ENCODE results near the gene PRKRA.
A peak's percentile ranks its signal among the peaks of the same experiment; 100 is the strongest.

PRKRA gene

DNA sequence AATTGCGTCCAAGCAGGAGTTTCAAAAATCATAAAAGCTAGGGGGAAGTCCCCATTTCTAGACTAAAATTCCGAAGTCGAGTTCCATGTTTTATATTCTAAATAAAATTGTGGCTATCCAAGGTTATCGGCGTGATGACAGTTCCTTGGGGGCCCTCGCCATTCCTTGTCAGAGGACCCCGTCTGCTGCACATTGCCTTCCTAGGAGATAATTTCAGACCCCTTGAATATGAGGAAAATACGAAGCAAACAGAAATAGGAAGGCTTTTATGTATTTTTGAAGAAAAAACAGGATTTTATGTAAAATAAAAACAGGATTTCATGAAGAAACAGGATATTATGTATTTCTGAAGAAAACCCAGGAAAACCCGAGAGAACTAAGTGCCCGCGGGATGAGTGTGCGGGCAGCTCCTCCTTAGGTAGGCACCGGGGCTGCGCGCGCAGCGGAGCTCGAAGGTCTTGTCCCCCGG is 28.8 kb upstream of the PRKRA start:
- Histone ChIP-seq H3K4me1 (ENCODE audit: insufficient read depth, poor library complexity, severe bottlenecking) (peaks cover 23% of the 10 kb centered on the region), H3K27ac (ENCODE audit: poor library complexity, severe bottlenecking) (peak overlapping the region; percentile 48), H3K36me3 (ENCODE audit: low read depth) (no peaks in the 10 kb centered on the region), H3K27me3 (ENCODE audit: insufficient read depth, poor library complexity, severe bottlenecking) (no peaks in the 10 kb centered on the region), H3K9me3 (ENCODE audit: severe bottlenecking) (no peaks in the 10 kb centered on the region), H3K4me3 (ENCODE audit: severe bottlenecking) (peak overlapping the region; percentile 50)
- ATAC-seq (ENCODE audit: low read depth) = no peak
- TF ChIP-seq, protein P1, sequence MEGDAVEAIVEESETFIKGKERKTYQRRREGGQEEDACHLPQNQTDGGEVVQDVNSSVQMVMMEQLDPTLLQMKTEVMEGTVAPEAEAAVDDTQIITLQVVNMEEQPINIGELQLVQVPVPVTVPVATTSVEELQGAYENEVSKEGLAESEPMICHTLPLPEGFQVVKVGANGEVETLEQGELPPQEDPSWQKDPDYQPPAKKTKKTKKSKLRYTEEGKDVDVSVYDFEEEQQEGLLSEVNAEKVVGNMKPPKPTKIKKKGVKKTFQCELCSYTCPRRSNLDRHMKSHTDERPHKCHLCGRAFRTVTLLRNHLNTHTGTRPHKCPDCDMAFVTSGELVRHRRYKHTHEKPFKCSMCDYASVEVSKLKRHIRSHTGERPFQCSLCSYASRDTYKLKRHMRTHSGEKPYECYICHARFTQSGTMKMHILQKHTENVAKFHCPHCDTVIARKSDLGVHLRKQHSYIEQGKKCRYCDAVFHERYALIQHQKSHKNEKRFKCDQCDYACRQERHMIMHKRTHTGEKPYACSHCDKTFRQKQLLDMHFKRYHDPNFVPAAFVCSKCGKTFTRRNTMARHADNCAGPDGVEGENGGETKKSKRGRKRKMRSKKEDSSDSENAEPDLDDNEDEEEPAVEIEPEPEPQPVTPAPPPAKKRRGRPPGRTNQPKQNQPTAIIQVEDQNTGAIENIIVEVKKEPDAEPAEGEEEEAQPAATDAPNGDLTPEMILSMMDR (IDR thresholded peaks at IDR 0.05; ENCODE audit: poor library complexity, severe bottlenecking) = no peak
- DNase-seq (ENCODE audit: low spot score) = no peak

DNA sequence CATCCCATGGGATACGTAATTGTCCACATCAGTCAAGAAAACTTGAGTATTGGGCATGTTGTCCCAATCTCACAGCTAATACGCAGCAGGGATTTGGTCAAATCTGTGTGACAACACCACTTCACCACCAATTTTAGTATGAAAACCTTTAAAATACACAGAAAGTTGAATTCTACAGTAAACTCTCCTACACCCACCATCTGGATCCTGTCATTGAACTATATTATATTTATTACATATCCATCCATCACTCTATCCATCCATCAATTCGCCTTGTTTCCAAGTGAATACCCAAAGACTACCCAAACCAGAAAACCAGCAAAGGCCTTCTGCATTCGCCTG is 28.3 kb upstream of the PRKRA start:
- ATAC-seq (ENCODE audit: low read depth) (no peak), DNase-seq (ENCODE audit: low spot score) (no peak)
- Histone ChIP-seq H3K4me1 (ENCODE audit: insufficient read depth, poor library complexity, severe bottlenecking) (peaks cover 18% of the 10 kb centered on the region), H3K36me3 (ENCODE audit: low read depth) (no peaks in the 10 kb centered on the region), H3K4me3 (ENCODE audit: severe bottlenecking) (peak overlapping the region; percentile 50), H3K9me3 (ENCODE audit: severe bottlenecking) (no peaks in the 10 kb centered on the region), H3K27ac (ENCODE audit: poor library complexity, severe bottlenecking) (peak overlapping the region; percentile 48), H3K27me3 (ENCODE audit: insufficient read depth, poor library complexity, severe bottlenecking) (no peaks in the 10 kb centered on the region)
- TF ChIP-seq, protein P1 (IDR thresholded peaks at IDR 0.05; ENCODE audit: poor library complexity, severe bottlenecking) = peak; percentile 59

DNA sequence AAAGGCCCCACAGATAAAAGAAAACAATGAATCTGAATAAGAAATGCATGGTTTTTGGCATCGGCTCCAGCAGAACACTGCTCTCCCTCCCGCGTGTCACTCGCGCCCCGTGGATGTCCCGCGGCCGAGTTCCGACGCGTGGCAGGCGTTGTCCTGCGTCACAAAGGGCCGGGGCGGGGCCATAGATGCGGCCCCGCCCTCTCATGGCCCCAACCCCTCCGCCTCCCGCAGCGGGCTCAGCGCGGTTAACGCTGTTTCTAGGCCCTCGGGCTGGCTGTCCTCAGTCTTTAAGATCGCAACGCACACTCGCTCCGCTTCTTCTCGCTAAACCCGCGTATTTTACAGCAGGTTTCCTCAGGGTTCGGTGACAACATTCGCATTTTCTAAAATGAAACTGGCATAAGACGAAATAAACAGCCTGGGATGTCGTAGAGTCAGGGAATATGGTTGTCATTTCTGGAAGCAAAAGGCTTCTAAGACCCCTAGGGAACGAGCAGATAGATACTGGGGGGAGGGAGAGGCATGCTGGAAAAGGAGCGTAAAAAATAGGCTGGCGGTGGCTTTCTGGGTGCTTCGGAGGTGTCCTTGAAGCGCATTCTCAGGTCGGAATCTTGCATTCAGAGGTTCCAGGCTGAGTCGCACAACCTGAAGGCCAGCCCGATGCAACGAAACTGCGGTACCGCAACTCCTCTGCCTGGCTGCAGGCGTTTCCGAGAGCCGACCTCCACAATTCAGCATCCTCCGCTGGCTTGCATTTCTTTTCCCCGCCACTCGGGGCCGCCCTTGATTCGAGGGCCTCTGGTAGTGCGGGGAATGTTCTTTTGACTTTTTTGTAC is 27.7 kb upstream of the PRKRA start, which contains the start of gene FKBP7:
TSS of gene FKBP7 (minus strand) at position 162 of the 836 bp plus-strand sequence. CDS start at position 61, 101 bp downstream.
- peaks cover 22% of the 10 kb centered on the region for H3K4me1 ChIP-seq (ENCODE audit: insufficient read depth, poor library complexity, severe bottlenecking)
- peak; percentile 70 for DNase-seq (ENCODE audit: low spot score)

DNA sequence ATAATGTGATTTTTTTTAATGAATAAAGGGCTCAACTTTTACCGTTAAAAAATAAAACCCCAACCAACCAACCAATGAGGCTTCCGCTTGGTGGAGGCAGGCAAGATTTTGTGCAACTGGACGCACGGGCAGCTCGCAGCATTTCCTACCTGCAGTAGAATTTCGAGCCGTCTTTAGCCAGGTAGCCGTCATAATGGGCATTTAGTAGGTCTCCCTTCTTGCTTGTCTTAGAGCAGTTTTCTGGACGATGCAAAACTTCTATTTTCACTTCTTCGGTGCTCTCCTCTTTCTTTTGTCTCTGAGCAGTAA is 27.1 kb upstream of the PRKRA start:
- peaks cover 22% of the 10 kb centered on the region for H3K4me1 ChIP-seq (ENCODE audit: insufficient read depth, poor library complexity, severe bottlenecking)
- no peak for ATAC-seq (ENCODE audit: low read depth)
- peak overlapping the region; percentile 50 for H3K4me3 ChIP-seq (ENCODE audit: severe bottlenecking)
- no peaks in the 10 kb centered on the region for H3K27me3 ChIP-seq (ENCODE audit: insufficient read depth, poor library complexity, severe bottlenecking)
- TF ChIP-seq, protein P1 (IDR thresholded peaks at IDR 0.05; ENCODE audit: poor library complexity, severe bottlenecking) = no peak
- H3K27ac ChIP-seq (ENCODE audit: poor library complexity, severe bottlenecking) = peak overlapping the region; percentile 48
- H3K36me3 ChIP-seq (ENCODE audit: low read depth) = no peaks in the 10 kb centered on the region
- DNase-seq (ENCODE audit: low spot score) = no peak
- no peaks in the 10 kb centered on the region for H3K9me3 ChIP-seq (ENCODE audit: severe bottlenecking)

More for the DNA sequence above, 27.7 kb upstream of the PRKRA start, which contains the start of gene FKBP7:
- Histone ChIP-seq H3K27me3 (ENCODE audit: insufficient read depth, poor library complexity, severe bottlenecking) (no peaks in the 10 kb centered on the region), H3K4me3 (ENCODE audit: severe bottlenecking) (peak within 1 kb of the TSS; percentile 50), H3K27ac (ENCODE audit: poor library complexity, severe bottlenecking) (peak within 1 kb of the TSS; percentile 48), H3K9me3 (ENCODE audit: severe bottlenecking) (no peaks in the 10 kb centered on the region), H3K36me3 (ENCODE audit: low read depth) (no peaks in the 10 kb centered on the region)
- ATAC-seq (ENCODE audit: low read depth) = peak; percentile 58
- TF ChIP-seq, protein P1 (IDR thresholded peaks at IDR 0.05; ENCODE audit: poor library complexity, severe bottlenecking) = peak; percentile 89

Data from RWPE2 (cell line).